Activated naive CD4-positive, alpha-beta T cell treated with Interleukin-2 at 50 U/mL for 16 hours (primary cell): ENCODE measurements around the gene PIP4K2A.
A peak's percentile ranks its signal among the peaks of the same experiment; 100 is the strongest.

Experiments
- DNase-seq: peaks from one replicate; pipeline ENCODE4 v3.0.0-alpha.2; 2020

PIP4K2A gene

GRCh38 chr10:22589851-22590514 is 124.4 kb downstream of the PIP4K2A start:
- no peak for DNase-seq

- DNase-seq = no peak
These were observed 125.9 kb downstream of the PIP4K2A start for GRCh38 chr10:22588462-22588861.

GRCh38 chr10:22583683-22584082 is 130.7 kb downstream of the PIP4K2A start:
- no peak for DNase-seq

GRCh38 chr10:22581461-22581860 is 132.9 kb downstream of the PIP4K2A start:
- DNase-seq = no peak

- DNase-seq = no peak
These were observed 133.7 kb downstream of the PIP4K2A start for GRCh38 chr10:22580711-22581110.

GRCh38 chr10:22579826-22580225 is 134.6 kb downstream of the PIP4K2A start:
- DNase-seq = no peak

GRCh38 chr10:22573820-22574569 is 140.4 kb downstream of the PIP4K2A start:
- DNase-seq = no peak

- peak; percentile 24 for DNase-seq
These were observed 143.5 kb downstream of the PIP4K2A start for GRCh38 chr10:22570733-22571430.

GRCh38 chr10:22570234-22570633 is 144.1 kb downstream of the PIP4K2A start:
- no peak for DNase-seq

GRCh38 chr10:22568928-22569327 is 145.4 kb downstream of the PIP4K2A start:
- no peak for DNase-seq

GRCh38 chr10:22564060-22564459 is 150.3 kb downstream of the PIP4K2A start:
- DNase-seq = no peak

- DNase-seq = no peak
These were observed 152.5 kb downstream of the PIP4K2A start for GRCh38 chr10:22561909-22562308.

GRCh38 chr10:22560913-22561239 is 153.5 kb downstream of the PIP4K2A start:
- DNase-seq = no peak

GRCh38 chr10:22560096-22560912 is 154.1 kb downstream of the PIP4K2A start:
- DNase-seq = no peak

GRCh38 chr10:22557321-22557720 is 157.1 kb downstream of the PIP4K2A start:
- DNase-seq = no peak

- no peak for DNase-seq
These were observed 157.6 kb downstream of the PIP4K2A start for GRCh38 chr10:22556774-22557173.

- DNase-seq = no peak
These were observed 159.8 kb downstream of the PIP4K2A start for GRCh38 chr10:22554461-22555182.

- no peak for DNase-seq
These were observed 160.9 kb downstream of the PIP4K2A start for GRCh38 chr10:22553452-22553995.

GRCh38 chr10:22552888-22553378 is 161.4 kb downstream of the PIP4K2A start:
- no peak for DNase-seq

- no peak for DNase-seq
These were observed 162.6 kb downstream of the PIP4K2A start for GRCh38 chr10:22551681-22552365.

GRCh38 chr10:22550732-22551131 is 163.6 kb downstream of the PIP4K2A start:
- DNase-seq = peak; percentile 70
